A673 (cell line): ENCODE results near the gene SPATS2. TPM values are rescaled to one million over a fixed set of nuclear protein-coding genes. Genes with fewer than 3 reads are reported as not detected.

Source experiments
- BruUV-seq: library from RNA; stranded (reverse); fragments of 400-500 nt; replicated peaks from 2 replicates; lab custom pipeline; 2021; lab: Mats Ljungman, UMichigan
- CTCF ChIA-PET: fragments of 300-600 bp; sonication (Branson Sonifier 250); formaldehyde crosslinking; loops from one replicate; lab custom pipeline; 2022; ENCODE audit warnings: antibody characterized with exemption; lab: Charles Lee
- POLR2A ChIA-PET: fragments of 300-600 bp; sonication (Branson Sonifier 250); formaldehyde crosslinking; loops from one replicate; lab custom pipeline; 2022; ENCODE audit warnings: antibody characterized with exemption; ENCODE audit not compliant: low non-redundant PET; lab: Charles Lee
- DNase-seq: peaks from one replicate; pipeline ENCODE4 v3.0.0-alpha.2; 2015; ENCODE audit warnings: low spot score
- H3K27ac ChIP-seq: fragments of 200-600 bp; sonication (generic); 2 replicates; pipeline ENCODE4 v1.5.1; 2016; ENCODE audit warnings: mixed run types, low read depth, mild to moderate bottlenecking, mixed read lengths, antibody characterized with exemption, low read length; ENCODE audit not compliant: poor library complexity, severe bottlenecking
- H3K27me3 ChIP-seq: fragments of 200-600 bp; sonication (generic); replicated peaks from 2 replicates; pipeline ENCODE4 v1.6.1; 2017; ENCODE audit warnings: mixed run types, low read depth, mild to moderate bottlenecking, mixed read lengths, antibody characterized with exemption, low read length; ENCODE audit not compliant: insufficient read depth, poor library complexity
- H3K36me3 ChIP-seq: fragments of 200-600 bp; sonication (generic); 2 replicates; pipeline ENCODE4 v1.6.1; 2016; ENCODE audit warnings: mixed run types, mild to moderate bottlenecking, mixed read lengths, antibody characterized with exemption, low read length; ENCODE audit not compliant: insufficient read depth, poor library complexity, severe bottlenecking
- H3K4me1 ChIP-seq: fragments of 200-600 bp; sonication (generic); 2 replicates; pipeline ENCODE4 v1.6.1; 2017; ENCODE audit warnings: mixed run types, mild to moderate bottlenecking, mixed read lengths, antibody characterized with exemption, low read length; ENCODE audit not compliant: insufficient read depth, poor library complexity, severe bottlenecking
- H3K4me3 ChIP-seq: fragments of 200-600 bp; sonication (generic); 2 replicates; pipeline ENCODE4 v1.5.1; 2016; ENCODE audit warnings: low read depth, mixed run types, mild to moderate bottlenecking, mixed read lengths, low read length; ENCODE audit not compliant: poor library complexity, severe bottlenecking
- H3K9me3 ChIP-seq: fragments of 200-600 bp; sonication (generic); 2 replicates; pipeline ENCODE4 v1.6.1; 2016; ENCODE audit warnings: mixed run types, low read depth, mild to moderate bottlenecking, mixed read lengths, antibody characterized with exemption, low read length; ENCODE audit not compliant: poor library complexity, severe bottlenecking
- EZH2 ChIP-seq: fragments of 200-600 bp; sonication (generic); IDR thresholded peaks from 2 replicates; pipeline ENCODE4 v1.6.1; 2017; ENCODE audit warnings: borderline replicate concordance, low read depth, mild to moderate bottlenecking, mixed read lengths, antibody characterized with exemption, low read length; ENCODE audit not compliant: poor library complexity, severe bottlenecking
- intact Hi-C: fragments of 100-400 bp; cut with micrococcal nuclease; formaldehyde crosslinking; loops from one replicate; pipeline ENCODE4 v1.10.0; 2022; ENCODE audit not compliant: unreplicated experiment
- total RNA-seq: library from RNA; stranded (reverse); gene quantifications from 2 replicates; pipeline ENCODE4 v1.2.3, GENCODE V29; 2021
- TF ChIP-seq, protein P1 (sequence below): fragments of 300-800, 200-600 bp; sonication (generic); conservative IDR thresholded peaks from 2 replicates; pipeline ENCODE4 v1.5.1; 2017; ENCODE audit warnings: low read depth, mild to moderate bottlenecking, antibody characterized with exemption, low read length, moderate library complexity, mixed read lengths

SPATS2 gene
- total RNA-seq, 1 experiment from 2014 or later = 82.8 TPM

DNA sequence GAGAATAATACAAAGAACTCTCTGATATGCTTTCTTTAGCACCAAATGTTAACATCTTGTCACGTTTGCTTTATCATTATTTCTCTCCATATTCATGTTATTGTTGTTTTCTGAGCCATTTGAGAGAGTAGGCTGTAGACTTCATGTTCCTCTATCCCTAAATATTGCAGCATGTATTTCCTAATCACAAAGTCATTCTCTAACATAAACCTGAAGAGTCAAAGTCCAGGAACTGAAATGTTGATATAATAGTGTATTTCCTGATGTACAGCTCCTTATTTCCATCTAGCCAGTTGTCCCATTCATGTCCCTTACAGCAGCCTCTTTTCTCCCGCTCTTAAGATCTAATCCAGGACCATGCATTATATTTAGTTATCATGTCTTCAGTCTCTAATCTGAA is 72.8 kb downstream of the SPATS2 start:
- Histone ChIP-seq H3K4me3 (no peak overlapping the region), H3K9me3 (no peaks in the 10 kb centered on the region), H3K27me3 (no peaks in the 10 kb centered on the region), H3K4me1 (peaks cover 9% of the 10 kb centered on the region), H3K27ac (no peak overlapping the region), H3K36me3 (peaks cover 6% of the 10 kb centered on the region)
- TF ChIP-seq, protein P1, sequence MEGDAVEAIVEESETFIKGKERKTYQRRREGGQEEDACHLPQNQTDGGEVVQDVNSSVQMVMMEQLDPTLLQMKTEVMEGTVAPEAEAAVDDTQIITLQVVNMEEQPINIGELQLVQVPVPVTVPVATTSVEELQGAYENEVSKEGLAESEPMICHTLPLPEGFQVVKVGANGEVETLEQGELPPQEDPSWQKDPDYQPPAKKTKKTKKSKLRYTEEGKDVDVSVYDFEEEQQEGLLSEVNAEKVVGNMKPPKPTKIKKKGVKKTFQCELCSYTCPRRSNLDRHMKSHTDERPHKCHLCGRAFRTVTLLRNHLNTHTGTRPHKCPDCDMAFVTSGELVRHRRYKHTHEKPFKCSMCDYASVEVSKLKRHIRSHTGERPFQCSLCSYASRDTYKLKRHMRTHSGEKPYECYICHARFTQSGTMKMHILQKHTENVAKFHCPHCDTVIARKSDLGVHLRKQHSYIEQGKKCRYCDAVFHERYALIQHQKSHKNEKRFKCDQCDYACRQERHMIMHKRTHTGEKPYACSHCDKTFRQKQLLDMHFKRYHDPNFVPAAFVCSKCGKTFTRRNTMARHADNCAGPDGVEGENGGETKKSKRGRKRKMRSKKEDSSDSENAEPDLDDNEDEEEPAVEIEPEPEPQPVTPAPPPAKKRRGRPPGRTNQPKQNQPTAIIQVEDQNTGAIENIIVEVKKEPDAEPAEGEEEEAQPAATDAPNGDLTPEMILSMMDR = no peak
- TF ChIP-seq EZH2 = no peak
- intact Hi-C loops = no loop called here
- DNase-seq = no peak
- no TSS peak for BruUV-seq
- CTCF ChIA-PET = no interaction called here
- POLR2A ChIA-PET = interaction anchor here (0.7 kb wide), 1 partner anchor 73 kb away, joined by 7 read pairs; no protein-coding TSS in a partner anchor

DNA sequence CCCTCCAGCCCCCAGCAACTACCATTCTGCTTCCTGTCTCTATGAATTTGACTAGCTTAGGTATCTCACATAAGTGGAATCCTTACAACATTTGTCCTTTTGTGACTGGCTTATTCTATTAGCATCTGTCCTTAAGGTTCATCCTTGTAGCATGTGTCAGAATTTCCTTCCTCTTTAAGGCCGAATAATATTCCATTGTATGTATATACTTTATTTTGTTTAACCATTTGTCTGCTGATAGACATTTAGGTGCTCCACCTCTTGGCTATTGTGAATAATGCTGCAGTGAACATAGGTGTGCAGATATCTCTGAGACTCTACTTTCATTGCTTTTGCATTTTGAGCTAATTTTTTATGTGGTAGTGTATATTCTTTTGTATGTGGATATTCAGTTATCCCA is 75.7 kb downstream of the SPATS2 start:
- H3K4me3 ChIP-seq = no peak overlapping the region
- H3K36me3 ChIP-seq = peaks cover 6% of the 10 kb centered on the region
- intact Hi-C loops = no loop called here
- ChIA-PET CTCF (no interaction called here), POLR2A (no interaction called here)
- H3K27me3 ChIP-seq = no peaks in the 10 kb centered on the region
- DNase-seq = no peak
- peaks cover 4% of the 10 kb centered on the region for H3K9me3 ChIP-seq
- H3K4me1 ChIP-seq = peaks cover 9% of the 10 kb centered on the region
- no peak overlapping the region for H3K27ac ChIP-seq
- no peak for TF ChIP-seq EZH2
- TF ChIP-seq, protein P1 = no peak
- BruUV-seq = no TSS peak

DNA sequence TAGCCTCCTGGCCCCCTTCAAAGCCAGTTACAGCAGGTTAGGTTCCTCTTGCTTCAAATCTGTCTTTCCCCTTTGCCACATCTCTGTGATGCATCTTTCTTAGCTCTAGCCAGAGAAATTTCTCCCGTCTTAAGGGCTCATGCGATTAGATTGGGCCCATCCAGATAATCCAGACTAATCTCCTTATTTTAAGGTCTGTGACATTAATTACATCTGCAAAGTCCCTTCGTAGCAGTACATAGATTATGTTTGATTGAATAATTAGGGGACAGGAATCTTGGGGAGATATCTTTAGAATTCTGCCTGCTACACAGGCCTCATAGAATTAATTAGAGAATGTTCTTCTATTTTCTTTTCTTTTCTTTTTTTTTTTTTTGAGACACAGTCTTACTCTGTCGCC is 79.3 kb downstream of the SPATS2 start:
- TF ChIP-seq EZH2 = no peak
- TF ChIP-seq, protein P1 = no peak
- peaks cover 3% of the 10 kb centered on the region for H3K36me3 ChIP-seq
- DNase-seq = no peak
- CTCF ChIA-PET = no interaction called here
- no peaks in the 10 kb centered on the region for H3K27me3 ChIP-seq
- intact Hi-C loops = no loop called here
- peaks cover 2% of the 10 kb centered on the region for H3K4me1 ChIP-seq
- POLR2A ChIA-PET = interaction anchor here (0.6 kb wide), 1 partner anchor 71 kb away, joined by 3 read pairs; no protein-coding TSS in a partner anchor
- H3K9me3 ChIP-seq = peaks cover 4% of the 10 kb centered on the region
- no peak overlapping the region for H3K27ac ChIP-seq
- BruUV-seq = no TSS peak
- no peak overlapping the region for H3K4me3 ChIP-seq
